ENCODE results near the gene CTIF. TPM values are rescaled to one million over a fixed set of nuclear protein-coding genes. Genes with fewer than 3 reads are reported as not detected.

Gene CTIF
- total and polyA plus RNA-seq, 4 donors = 12.2 to 45.7 (median 32.6) TPM

DNA sequence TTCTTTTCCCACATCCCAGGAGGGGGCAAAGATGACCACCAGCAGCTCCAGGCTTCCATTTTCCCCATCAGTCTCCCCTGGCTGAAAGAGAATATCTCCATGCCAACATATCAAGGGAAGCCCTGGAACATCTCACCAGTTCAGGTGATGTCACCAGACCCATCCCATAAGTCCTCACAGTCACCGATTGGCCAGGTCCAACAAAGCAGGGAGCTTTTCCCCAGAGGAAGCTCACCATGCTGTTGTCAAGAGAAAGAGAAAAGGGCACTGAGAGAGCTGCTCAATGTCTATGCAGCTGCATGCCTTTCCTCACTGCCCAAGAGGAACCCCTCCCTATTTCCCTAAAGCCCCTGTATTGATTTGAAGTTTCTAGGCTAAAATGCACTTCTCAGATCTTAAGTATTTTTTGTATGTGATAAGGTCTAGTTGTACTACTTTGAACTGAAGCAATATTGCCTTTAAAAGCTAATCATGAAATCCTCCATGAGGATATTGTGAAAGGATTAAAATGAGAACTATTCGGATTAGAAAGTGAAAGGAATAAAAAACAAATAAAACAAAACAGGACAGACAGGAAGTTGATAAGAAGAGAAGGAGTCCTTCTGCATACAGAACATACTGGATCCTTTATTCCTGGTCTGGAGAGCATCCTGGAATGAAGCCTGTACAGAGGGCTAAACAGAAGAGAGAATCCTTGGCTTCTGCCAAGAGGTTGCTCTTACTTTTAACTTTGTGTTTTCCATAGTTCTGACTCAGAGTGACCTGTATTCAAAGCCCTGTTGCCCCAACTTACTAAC is 45.2 kb upstream of the CTIF start:
- Histone ChIP-seq H3K27me3 (ENCODE audit: control insufficient read depth in 3 of 3, insufficient read depth in 3 of 3, low read length in 2 of 3) (no peaks in the 10 kb centered on the region), H3K4me3 (no peak overlapping the region), H3K4me1 (ENCODE audit: control insufficient read depth in 5 of 5, insufficient read depth in 5 of 5, low read length in 5 of 5) (peaks cover 0 to 11% (median 5%) of the 10 kb centered on the region in 5 donors), H3K9me3 (ENCODE audit: control insufficient read depth in 4 of 4, insufficient read depth in 3 of 4, low read length in 3 of 4) (no peaks in the 10 kb centered on the region), H3K9ac (ENCODE audit: insufficient read depth in 1 of 2, low read length in 2 of 2) (no peak overlapping the region), H3K27ac (ENCODE audit: low read depth in 1 of 2, low read length in 1 of 2) (peak overlapping the region in 1 of 2 donors; percentile 33), H3K36me3 (ENCODE audit: control insufficient read depth in 4 of 4, insufficient read depth in 4 of 4, low read length in 4 of 4) (no peaks in the 10 kb centered on the region)
- ATAC-seq (ENCODE audit: insufficient read depth, low FRiP score) = peak; percentile 20
- TF ChIP-seq, protein P1, sequence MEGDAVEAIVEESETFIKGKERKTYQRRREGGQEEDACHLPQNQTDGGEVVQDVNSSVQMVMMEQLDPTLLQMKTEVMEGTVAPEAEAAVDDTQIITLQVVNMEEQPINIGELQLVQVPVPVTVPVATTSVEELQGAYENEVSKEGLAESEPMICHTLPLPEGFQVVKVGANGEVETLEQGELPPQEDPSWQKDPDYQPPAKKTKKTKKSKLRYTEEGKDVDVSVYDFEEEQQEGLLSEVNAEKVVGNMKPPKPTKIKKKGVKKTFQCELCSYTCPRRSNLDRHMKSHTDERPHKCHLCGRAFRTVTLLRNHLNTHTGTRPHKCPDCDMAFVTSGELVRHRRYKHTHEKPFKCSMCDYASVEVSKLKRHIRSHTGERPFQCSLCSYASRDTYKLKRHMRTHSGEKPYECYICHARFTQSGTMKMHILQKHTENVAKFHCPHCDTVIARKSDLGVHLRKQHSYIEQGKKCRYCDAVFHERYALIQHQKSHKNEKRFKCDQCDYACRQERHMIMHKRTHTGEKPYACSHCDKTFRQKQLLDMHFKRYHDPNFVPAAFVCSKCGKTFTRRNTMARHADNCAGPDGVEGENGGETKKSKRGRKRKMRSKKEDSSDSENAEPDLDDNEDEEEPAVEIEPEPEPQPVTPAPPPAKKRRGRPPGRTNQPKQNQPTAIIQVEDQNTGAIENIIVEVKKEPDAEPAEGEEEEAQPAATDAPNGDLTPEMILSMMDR (IDR thresholded peaks at IDR 0.05; ENCODE audit: control extremely low read depth, extremely low read depth) = no peak
- WGBS, 2 donors = 27 to 29% methylated on average over 2 of the region's 2 CpGs
- peak in 1 of 3 donors; percentile 12 for DNase-seq

DNA sequence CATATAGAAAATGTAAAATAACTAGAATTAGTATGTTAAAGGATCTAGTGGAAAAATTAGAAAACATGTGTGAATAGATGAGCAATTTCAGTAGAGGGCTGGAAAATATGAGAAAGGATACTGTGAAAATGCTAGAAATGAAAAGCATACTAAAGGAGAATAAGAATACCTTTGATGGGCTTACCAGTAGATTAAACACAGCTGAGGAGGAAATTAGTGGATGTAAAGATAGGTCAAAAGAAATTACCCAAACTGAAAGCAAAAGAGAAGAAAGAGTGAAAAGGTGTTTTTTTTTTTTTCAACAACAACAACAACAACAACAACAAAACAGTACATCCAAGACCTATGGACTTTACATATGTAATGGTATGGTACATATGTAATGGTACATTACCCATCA is 41.0 kb upstream of the CTIF start:
- Histone ChIP-seq H3K4me3 (no peak overlapping the region), H3K9ac (ENCODE audit: insufficient read depth in 1 of 2, low read length in 2 of 2) (no peak overlapping the region), H3K9me3 (ENCODE audit: control insufficient read depth in 4 of 4, insufficient read depth in 3 of 4, low read length in 3 of 4) (no peaks in the 10 kb centered on the region), H3K27me3 (ENCODE audit: control insufficient read depth in 3 of 3, insufficient read depth in 3 of 3, low read length in 2 of 3) (no peaks in the 10 kb centered on the region), H3K36me3 (ENCODE audit: control insufficient read depth in 4 of 4, insufficient read depth in 4 of 4, low read length in 4 of 4) (no peaks in the 10 kb centered on the region), H3K27ac (ENCODE audit: low read depth in 1 of 2, low read length in 1 of 2) (no peak overlapping the region), H3K4me1 (ENCODE audit: control insufficient read depth in 5 of 5, insufficient read depth in 5 of 5, low read length in 5 of 5) (peaks cover 0 to 7% (median 4%) of the 10 kb centered on the region in 5 donors)
- no peak for DNase-seq
- ATAC-seq (ENCODE audit: insufficient read depth, low FRiP score) = no peak
- TF ChIP-seq, protein P1 (IDR thresholded peaks at IDR 0.05; ENCODE audit: control extremely low read depth, extremely low read depth) = no peak

DNA sequence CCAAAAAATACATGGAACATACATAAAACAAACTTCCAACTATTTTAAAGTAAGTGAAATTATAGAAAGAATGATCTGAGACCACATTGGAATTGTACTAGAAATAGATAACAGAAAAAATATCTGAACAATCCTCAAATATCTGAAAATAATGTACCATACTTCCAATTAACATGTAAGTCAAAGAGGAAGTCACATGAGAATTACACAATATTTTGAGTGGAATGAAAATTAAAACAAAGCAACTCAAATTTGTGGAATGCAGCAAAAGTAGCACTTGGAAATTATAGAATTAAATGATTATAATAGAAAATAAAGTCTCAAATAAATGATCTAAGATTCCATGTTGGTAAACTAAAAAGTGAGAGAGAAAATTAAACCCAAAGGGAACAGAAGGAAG is 38.3 kb upstream of the CTIF start:
- no peak for DNase-seq
- Histone ChIP-seq H3K27ac (ENCODE audit: low read depth in 1 of 2, low read length in 1 of 2) (no peak overlapping the region), H3K36me3 (ENCODE audit: control insufficient read depth in 4 of 4, insufficient read depth in 4 of 4, low read length in 4 of 4) (no peaks in the 10 kb centered on the region), H3K9me3 (ENCODE audit: control insufficient read depth in 4 of 4, insufficient read depth in 3 of 4, low read length in 3 of 4) (no peaks in the 10 kb centered on the region), H3K4me3 (no peak overlapping the region), H3K9ac (ENCODE audit: insufficient read depth in 1 of 2, low read length in 2 of 2) (no peak overlapping the region), H3K4me1 (ENCODE audit: control insufficient read depth in 5 of 5, insufficient read depth in 5 of 5, low read length in 5 of 5) (no peaks in the 10 kb centered on the region), H3K27me3 (ENCODE audit: control insufficient read depth in 3 of 3, insufficient read depth in 3 of 3, low read length in 2 of 3) (no peaks in the 10 kb centered on the region)
- ATAC-seq (ENCODE audit: insufficient read depth, low FRiP score) = no peak
- TF ChIP-seq, protein P1 (IDR thresholded peaks at IDR 0.05; ENCODE audit: control extremely low read depth, extremely low read depth) = no peak
